DOHH2 (cell line): ENCODE results near the gene VTI1A.

Source experiments
- H3F3A ChIP-seq: fragments of 200-600 bp; sonication (generic), shearing (Covaris generic); 2 replicates; pipeline ENCODE4 v1.6.0; 2016; ENCODE audit warnings: antibody characterized with exemption, mild to moderate bottlenecking; ENCODE audit not compliant: control insufficient read depth, insufficient read depth
- H3K27ac ChIP-seq: fragments of 200-600 bp; sonication (generic); 2 replicates; pipeline ENCODE4 v1.5.1; 2014; ENCODE audit warnings: low read depth, mild to moderate bottlenecking, low read length, moderate library complexity
- H3K27me3 ChIP-seq: fragments of 200-600 bp; sonication (generic); 2 replicates; pipeline ENCODE4 v1.6.1; 2014; ENCODE audit warnings: mild to moderate bottlenecking, low read length, mixed read lengths; ENCODE audit not compliant: control insufficient read depth
- H3K36me3 ChIP-seq: fragments of 200-600 bp; sonication (generic); 2 replicates; pipeline ENCODE4 v1.6.1; 2014; ENCODE audit warnings: mild to moderate bottlenecking, low read length, moderate library complexity, mixed read lengths; ENCODE audit not compliant: control insufficient read depth
- H3K4me1 ChIP-seq: fragments of 200-600 bp; sonication (generic); 2 replicates; pipeline ENCODE4 v1.6.1; 2014; ENCODE audit warnings: mild to moderate bottlenecking, low read length, mixed read lengths; ENCODE audit not compliant: control insufficient read depth
- H3K4me2 ChIP-seq: fragments of 200-600 bp; sonication (generic); 2 replicates; pipeline ENCODE4 v1.6.0; 2014; ENCODE audit warnings: mild to moderate bottlenecking, low read length, moderate library complexity
- H3K4me3 ChIP-seq: fragments of 200-600 bp; sonication (generic); 2 replicates; pipeline ENCODE4 v1.5.1; 2014; ENCODE audit warnings: mild to moderate bottlenecking, low read length, mixed read lengths
- H3K79me2 ChIP-seq: fragments of 200-600 bp; sonication (generic); 2 replicates; pipeline ENCODE4 v1.6.1; 2014; ENCODE audit warnings: mild to moderate bottlenecking, low read length, mixed read lengths; ENCODE audit not compliant: control insufficient read depth
- H3K9me2 ChIP-seq: fragments of 200-600 bp; sonication (generic); replicated peaks from 2 replicates; pipeline ENCODE4 v1.6.1; 2014; ENCODE audit warnings: mild to moderate bottlenecking, low read length, mixed read lengths; ENCODE audit not compliant: control insufficient read depth
- H3K9me3 ChIP-seq: fragments of 200-600 bp; sonication (generic); 2 replicates; pipeline ENCODE4 v1.6.1; 2014; ENCODE audit warnings: antibody characterized with exemption, low read length, mixed read lengths; ENCODE audit not compliant: control insufficient read depth, insufficient read depth
- H4K20me1 ChIP-seq: fragments of 200-600 bp; sonication (generic); 2 replicates; pipeline ENCODE4 v1.6.0; 2014; ENCODE audit warnings: low read depth, mild to moderate bottlenecking, antibody characterized with exemption, low read length, moderate library complexity; ENCODE audit not compliant: control insufficient read depth, insufficient read depth
- CTCF ChIP-seq: fragments of 200-600 bp; sonication (generic); IDR thresholded peaks from one replicate; pipeline ENCODE4 v1.5.1; 2014; ENCODE audit warnings: antibody characterized with exemption, mild to moderate bottlenecking, low read depth, low read length; ENCODE audit not compliant: poor library complexity, severe bottlenecking
- EZH2phosphoT487 ChIP-seq: fragments of 200-600 bp; sonication (generic); IDR thresholded peaks from 2 replicates; pipeline ENCODE4 v1.6.1; 2017; ENCODE audit warnings: borderline replicate concordance, mild to moderate bottlenecking, antibody characterized with exemption, low read length, moderate library complexity, mixed read lengths

VTI1A gene

GRCh38 chr10:112583236-112583939, 136.4 kb downstream of the VTI1A start:
- H3K4me1 ChIP-seq = no peaks in the 10 kb centered on the region
- H3K4me3 ChIP-seq = no peak overlapping the region
- H3K4me2 ChIP-seq = no peak overlapping the region
- H3K27ac ChIP-seq = no peak overlapping the region
- TF ChIP-seq CTCF (no peak), EZH2phosphoT487 (no peak)
- no peaks in the 10 kb centered on the region for H3K9me3 ChIP-seq
- no peaks in the 10 kb centered on the region for H3K27me3 ChIP-seq
- H3K9me2 ChIP-seq = no peaks in the 10 kb centered on the region
- no peaks in the 10 kb centered on the region for H3K79me2 ChIP-seq
- H3F3A ChIP-seq = no peaks in the 10 kb centered on the region
- H4K20me1 ChIP-seq = no peaks in the 10 kb centered on the region
- no peaks in the 10 kb centered on the region for H3K36me3 ChIP-seq

GRCh38 chr10:112584276-112584675, 137.3 kb downstream of the VTI1A start:
- Histone ChIP-seq H3K4me2 (no peak overlapping the region), H4K20me1 (no peaks in the 10 kb centered on the region), H3F3A (no peaks in the 10 kb centered on the region), H3K27ac (no peak overlapping the region), H3K79me2 (no peaks in the 10 kb centered on the region), H3K4me3 (no peak overlapping the region), H3K9me3 (no peaks in the 10 kb centered on the region), H3K4me1 (no peaks in the 10 kb centered on the region), H3K9me2 (no peaks in the 10 kb centered on the region), H3K27me3 (no peaks in the 10 kb centered on the region), H3K36me3 (no peaks in the 10 kb centered on the region)
- no peak for TF ChIP-seq EZH2phosphoT487
- TF ChIP-seq CTCF = no peak

GRCh38 chr10:112585126-112585525, 138.1 kb downstream of the VTI1A start:
- H3K4me2 ChIP-seq = no peak overlapping the region

More at GRCh38 chr10:112585126-112585525, 138.1 kb downstream of the VTI1A start:
- no peaks in the 10 kb centered on the region for H3K36me3 ChIP-seq
- H3K27ac ChIP-seq = no peak overlapping the region
- H3K27me3 ChIP-seq = no peaks in the 10 kb centered on the region
- H3K4me1 ChIP-seq = no peaks in the 10 kb centered on the region
- TF ChIP-seq CTCF = no peak
- TF ChIP-seq EZH2phosphoT487 = no peak
- no peaks in the 10 kb centered on the region for H3K9me3 ChIP-seq
- H4K20me1 ChIP-seq = no peaks in the 10 kb centered on the region
- no peak overlapping the region for H3K4me3 ChIP-seq
- no peaks in the 10 kb centered on the region for H3F3A ChIP-seq
- no peaks in the 10 kb centered on the region for H3K79me2 ChIP-seq
- no peaks in the 10 kb centered on the region for H3K9me2 ChIP-seq
